ENCODE measurements around the gene DECR2. TPM values are rescaled to one million over a fixed set of nuclear protein-coding genes. Genes with fewer than 3 reads are reported as not detected.

Gene DECR2
- total and polyA plus RNA-seq, 10 of the 15 experiments (the other 5 are each of a cell fraction or from before 2014, with no cell fraction given), result 0.53 to 20.3 (median 6.0) TPM

- H3K79me2 ChIP-seq (ENCODE audit: control insufficient read depth, insufficient read depth, low read length), result no peaks in the 10 kb centered on the region
- in situ Hi-C loops (cut with MboI) (no loop called here), intact Hi-C loops (cut with micrococcal nuclease; ENCODE audit: unreplicated experiment) (no loop called here)
- no peak overlapping the region for H3K4me3 ChIP-seq
- TF ChIP-seq TCF3 (IDR thresholded peaks at IDR 0.05; ENCODE audit: borderline replicate concordance, insufficient read depth, low read depth, low read length), result no peak
- no peak for TF ChIP-seq NKRF (conservative IDR thresholded peaks at IDR 0.05)
- no peak for TF ChIP-seq DPF2 (IDR thresholded peaks at IDR 0.05)
- no peak for DNase-seq (ENCODE audit: low read depth, low spot score)
- POLR2A ChIA-PET, result no interaction called here
- CTCF ChIA-PET, result no interaction called here
- H3K27ac ChIP-seq (ENCODE audit: control insufficient read depth, insufficient read depth), result no peak overlapping the region
- H2AFZ ChIP-seq (ENCODE audit: control insufficient read depth, low read depth, low read length), result no peak overlapping the region
- 66% methylated on average over 6 of the region's 7 CpGs for WGBS (ENCODE audit: insufficient coverage, insufficient replicate concordance, low lambda C conversion rate, missing lambda C conversion rate)
- no peaks in the 10 kb centered on the region for H3K9me3 ChIP-seq (replicated peaks; ENCODE audit: control insufficient read depth, insufficient read depth, low read length)
- H4K20me1 ChIP-seq (ENCODE audit: control insufficient read depth, insufficient read depth), result no peaks in the 10 kb centered on the region
- SMC1A ChIA-PET (ENCODE audit: uncharacterized antibody, unreplicated experiment), result no interaction called here
- BruUV-seq (replicated peaks), result no TSS peak
- no peak for ATAC-seq
- no peak overlapping the region for H3K4me2 ChIP-seq (ENCODE audit: control insufficient read depth, insufficient read depth)
- no peaks in the 10 kb centered on the region for H3K4me1 ChIP-seq (ENCODE audit: control insufficient read depth, insufficient read depth, low read length)
- RAD21 ChIA-PET (ENCODE audit: unreplicated experiment), result no interaction called here
- no peaks in the 10 kb centered on the region for H3K27me3 ChIP-seq (replicated peaks in 1 of 2; ENCODE audit: control insufficient read depth in 2 of 2, insufficient read depth in 2 of 2, low read length in 1 of 2)
- no peak overlapping the region for H3K9ac ChIP-seq (ENCODE audit: control insufficient read depth, insufficient read depth, low read length)
- no peak for FAIRE-seq
- peaks cover 1 to 3% of the 10 kb centered on the region in 2 experiments; a peak in 3 of 4 replicates for H3K36me3 ChIP-seq (ENCODE audit: control insufficient read depth in 2 of 2, insufficient read depth in 2 of 2, low read length in 1 of 2)
Observed at GRCh38 chr16:459761-460160, 58.1 kb downstream of the DECR2 start.

GRCh38 chr16:460787-461186 is 59.1 kb downstream of the DECR2 start:
- H3K79me2 ChIP-seq (ENCODE audit: control insufficient read depth, insufficient read depth, low read length), result no peaks in the 10 kb centered on the region
- TF ChIP-seq SREBF1 (IDR thresholded peaks at IDR 0.05; ENCODE audit: low read length), result no peak
- TF ChIP-seq IRF4 (IDR thresholded peaks at IDR 0.05; ENCODE audit: low read depth, low read length), result no peak
- TF ChIP-seq RAD51 (IDR thresholded peaks at IDR 0.05), result no peak
- no peak for TF ChIP-seq GATAD2B (conservative IDR thresholded peaks at IDR 0.05; ENCODE audit: low read depth)
- TF ChIP-seq SMC3 (IDR thresholded peaks at IDR 0.05; ENCODE audit: borderline replicate concordance, low read length), result no peak
- no peak for TF ChIP-seq SMARCA5 (IDR thresholded peaks at IDR 0.05)
- TF ChIP-seq RELA (IDR thresholded peaks at IDR 0.05; ENCODE audit: borderline replicate concordance, partially characterized antibody), result no peak
- TF ChIP-seq KDM1A (IDR thresholded peaks at IDR 0.05; ENCODE audit: borderline replicate concordance), result no peak
- no peak for TF ChIP-seq ZNF592 (IDR thresholded peaks at IDR 0.05)
- no peak for TF ChIP-seq ASH2L (IDR thresholded peaks at IDR 0.05; ENCODE audit: borderline replicate concordance, low read depth)

More at GRCh38 chr16:460787-461186, 59.1 kb downstream of the DECR2 start:
- in situ Hi-C loops (cut with MboI), result no loop called here
- H3K4me3 ChIP-seq, result no peak overlapping the region
- intact Hi-C loops (cut with micrococcal nuclease; ENCODE audit: unreplicated experiment), result no loop called here
- H3K27ac ChIP-seq (ENCODE audit: control insufficient read depth, insufficient read depth), result no peak overlapping the region
- no TSS peak for BruUV-seq (replicated peaks)
- 90% methylated on average over 20 of the region's 20 CpGs for WGBS (ENCODE audit: insufficient coverage, insufficient replicate concordance, low lambda C conversion rate, missing lambda C conversion rate)
- no peaks in the 10 kb centered on the region for H3K4me1 ChIP-seq (ENCODE audit: control insufficient read depth, insufficient read depth, low read length)
- no peak overlapping the region for H3K9ac ChIP-seq (ENCODE audit: control insufficient read depth, insufficient read depth, low read length)
- ChIA-PET CTCF (no interaction called here), POLR2A (no interaction called here), RAD21 (ENCODE audit: unreplicated experiment) (no interaction called here), SMC1A (ENCODE audit: uncharacterized antibody, unreplicated experiment) (no interaction called here)
- FAIRE-seq (no peak), ATAC-seq (no peak), DNase-seq (ENCODE audit: low read depth, low spot score) (no peak)
- no peak overlapping the region for H3K4me2 ChIP-seq (ENCODE audit: control insufficient read depth, insufficient read depth)
- H4K20me1 ChIP-seq (ENCODE audit: control insufficient read depth, insufficient read depth), result no peaks in the 10 kb centered on the region
- peaks cover 1 to 3% of the 10 kb centered on the region in 2 experiments; a peak in 3 of 4 replicates for H3K36me3 ChIP-seq (ENCODE audit: control insufficient read depth in 2 of 2, insufficient read depth in 2 of 2, low read length in 1 of 2)
- no peaks in the 10 kb centered on the region for H3K9me3 ChIP-seq (replicated peaks; ENCODE audit: control insufficient read depth, insufficient read depth, low read length)
- no peak overlapping the region for H2AFZ ChIP-seq (ENCODE audit: control insufficient read depth, low read depth, low read length)
- no peaks in the 10 kb centered on the region for H3K27me3 ChIP-seq (replicated peaks in 1 of 2; ENCODE audit: control insufficient read depth in 2 of 2, insufficient read depth in 2 of 2, low read length in 1 of 2)

All from GM12878 (cell line).